DMS114 treated with DMSO at 0.1 percent for 48 hours (cell line): Measurements from ENCODE around the gene CYP8B1.

Experiments
- DNase-seq: peaks from one replicate; lab custom pipeline; 2025; ENCODE audit not compliant: unreplicated experiment; lab: John Stamatoyannopoulos, UW

CYP8B1 gene

GRCh38 chr3:42829083-42829627 is 46.5 kb downstream of the CYP8B1 start:
- no peak for DNase-seq

- DNase-seq: no peak
Measured at GRCh38 chr3:42827654-42828053, 48.0 kb downstream of the CYP8B1 start.

GRCh38 chr3:42827023-42827422 is 48.7 kb downstream of the CYP8B1 start:
- no peak for DNase-seq

GRCh38 chr3:42826141-42826540 is 49.5 kb downstream of the CYP8B1 start:
- no peak for DNase-seq

- no peak for DNase-seq
Measured at GRCh38 chr3:42823351-42823750, 52.3 kb downstream of the CYP8B1 start.

- DNase-seq: no peak
Measured at GRCh38 chr3:42822828-42823227, 52.9 kb downstream of the CYP8B1 start.
